ENCODE results near the gene CYP26C1. TPM values are rescaled to one million over a fixed set of nuclear protein-coding genes. Genes with fewer than 3 reads are reported as not detected.

The CYP26C1 gene
- total and polyA plus RNA-seq, 3 donors from 2014 or later = 0.17 to 0.68 (median 0.31) TPM

GRCh38 chr10:93073539-93074146 lies 13.0 kb downstream of the CYP26C1 start, which contains the start of gene CYP26A1:
Gene CYP26A1, plus strand, starts transcription at chr10:93073893. Its CDS starts 42 bp downstream, at chr10:93073935.
- no peak for DNase-seq
- no peaks in the 10 kb centered on the region for H3K9me3 ChIP-seq
- TF ChIP-seq, protein P1, sequence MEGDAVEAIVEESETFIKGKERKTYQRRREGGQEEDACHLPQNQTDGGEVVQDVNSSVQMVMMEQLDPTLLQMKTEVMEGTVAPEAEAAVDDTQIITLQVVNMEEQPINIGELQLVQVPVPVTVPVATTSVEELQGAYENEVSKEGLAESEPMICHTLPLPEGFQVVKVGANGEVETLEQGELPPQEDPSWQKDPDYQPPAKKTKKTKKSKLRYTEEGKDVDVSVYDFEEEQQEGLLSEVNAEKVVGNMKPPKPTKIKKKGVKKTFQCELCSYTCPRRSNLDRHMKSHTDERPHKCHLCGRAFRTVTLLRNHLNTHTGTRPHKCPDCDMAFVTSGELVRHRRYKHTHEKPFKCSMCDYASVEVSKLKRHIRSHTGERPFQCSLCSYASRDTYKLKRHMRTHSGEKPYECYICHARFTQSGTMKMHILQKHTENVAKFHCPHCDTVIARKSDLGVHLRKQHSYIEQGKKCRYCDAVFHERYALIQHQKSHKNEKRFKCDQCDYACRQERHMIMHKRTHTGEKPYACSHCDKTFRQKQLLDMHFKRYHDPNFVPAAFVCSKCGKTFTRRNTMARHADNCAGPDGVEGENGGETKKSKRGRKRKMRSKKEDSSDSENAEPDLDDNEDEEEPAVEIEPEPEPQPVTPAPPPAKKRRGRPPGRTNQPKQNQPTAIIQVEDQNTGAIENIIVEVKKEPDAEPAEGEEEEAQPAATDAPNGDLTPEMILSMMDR (IDR thresholded peaks at IDR 0.05) = no peak
- no peak for TF ChIP-seq POLR2A (IDR thresholded peaks at IDR 0.05)
- intact Hi-C loops (cut with DNase I; ENCODE audit: low total_unique reads) = no loop called here
- H3K36me3 ChIP-seq (ENCODE audit: low read depth, missing control alignments) = no peaks in the 10 kb centered on the region
- H3K4me1 ChIP-seq = peaks cover 36% of the 10 kb centered on the region
- 0 to 1% methylated on average over 4 to 33 of the region's 52 CpGs for WGBS, 2 donors
- H3K27ac ChIP-seq = no peak within 1 kb of the TSS
- H3K4me3 ChIP-seq = peak within 1 kb of the TSS in 1 of 2 donors; percentile 21
- H3K27me3 ChIP-seq = no peaks in the 10 kb centered on the region

GRCh38 chr10:93074147-93074596 lies 13.6 kb downstream of the CYP26C1 start:
- Histone ChIP-seq H3K4me3 (peak overlapping the region in 1 of 2 donors; percentile 21), H3K27ac (no peak overlapping the region), H3K36me3 (ENCODE audit: low read depth, missing control alignments) (no peaks in the 10 kb centered on the region), H3K27me3 (no peaks in the 10 kb centered on the region), H3K4me1 (peaks cover 31% of the 10 kb centered on the region), H3K9me3 (no peaks in the 10 kb centered on the region)
- TF ChIP-seq POLR2A (IDR thresholded peaks at IDR 0.05) = no peak
- TF ChIP-seq, protein P1 (IDR thresholded peaks at IDR 0.05) = no peak
- WGBS, 2 donors = 0 to 2% methylated on average over 12 to 40 of the region's 40 CpGs
- DNase-seq = no peak
- intact Hi-C loops (cut with DNase I; ENCODE audit: low total_unique reads) = no loop called here

GRCh38 chr10:93074597-93075368 lies 14.2 kb downstream of the CYP26C1 start:
- 0 to 1% methylated on average over 7 to 67 of the region's 67 CpGs for WGBS, 2 donors
- intact Hi-C loops (cut with DNase I; ENCODE audit: low total_unique reads) = no loop called here
- no peak for DNase-seq
- H3K4me3 ChIP-seq = peak overlapping the region in 1 of 2 donors; percentile 21
- peaks cover 30% of the 10 kb centered on the region for H3K4me1 ChIP-seq
- TF ChIP-seq, protein P1 (IDR thresholded peaks at IDR 0.05) = no peak
- no peak for TF ChIP-seq POLR2A (IDR thresholded peaks at IDR 0.05)
- H3K27ac ChIP-seq = no peak overlapping the region
- H3K9me3 ChIP-seq = no peaks in the 10 kb centered on the region
- H3K27me3 ChIP-seq = no peaks in the 10 kb centered on the region
- H3K36me3 ChIP-seq (ENCODE audit: low read depth, missing control alignments) = no peaks in the 10 kb centered on the region

GRCh38 chr10:93075369-93076221 lies 15.0 kb downstream of the CYP26C1 start:
- Histone ChIP-seq H3K27ac (no peak overlapping the region), H3K36me3 (ENCODE audit: low read depth, missing control alignments) (no peaks in the 10 kb centered on the region), H3K9me3 (no peaks in the 10 kb centered on the region), H3K4me3 (no peak overlapping the region), H3K4me1 (peaks cover 30% of the 10 kb centered on the region), H3K27me3 (no peaks in the 10 kb centered on the region)
- DNase-seq = no peak
- TF ChIP-seq, protein P1 (IDR thresholded peaks at IDR 0.05) = no peak
- TF ChIP-seq POLR2A (IDR thresholded peaks at IDR 0.05) = no peak
- intact Hi-C loops (cut with DNase I; ENCODE audit: low total_unique reads) = no loop called here
- WGBS, 2 donors = 32 to 39% methylated on average over 16 to 25 of the region's 25 CpGs
